ENCODE measurements around the gene CALR3.
"Not testable (repeated sequence)": the region's sequence is repeated elsewhere in the genome, so short reads cannot be mapped to it uniquely, and the experiment has no call there.

The CALR3 gene

GRCh38 chr19:16449330-16449961 lies 46.5 kb downstream of the CALR3 start:
- no peak overlapping the region for H2BK5ac ChIP-seq (ENCODE audit: low read length)
- no peak overlapping the region for H3K56ac ChIP-seq (ENCODE audit: low read length)
- no peak overlapping the region for H3K18ac ChIP-seq (ENCODE audit: low read length)
- peaks cover 23% of the 10 kb centered on the region for H3K79me2 ChIP-seq (ENCODE audit: control insufficient read depth, insufficient read depth, low read length)
- H3K27ac ChIP-seq (ENCODE audit: low read depth, low read length) = no peak overlapping the region
- no peak overlapping the region for H3K9ac ChIP-seq (ENCODE audit: low read length)
- no peak overlapping the region for H3K4me3 ChIP-seq (ENCODE audit: low read length)
- peaks cover 25% of the 10 kb centered on the region for H3K79me1 ChIP-seq (ENCODE audit: low read length)
- H3K36me3 ChIP-seq (ENCODE audit: control insufficient read depth, insufficient read depth, low read length) = no peaks in the 10 kb centered on the region
- DNase-seq = no peak
- WGBS (ENCODE audit: extremely low coverage, insufficient coverage, low lambda C conversion rate) = no CpG with 5 or more reads among the region's 6 CpGs
- H4K5ac ChIP-seq (ENCODE audit: low read length) = no peak overlapping the region
- H2BK120ac ChIP-seq (ENCODE audit: low read depth, low read length) = no peak overlapping the region
- H3K27me3 ChIP-seq (ENCODE audit: insufficient read depth, low read length, poor library complexity) = no peaks in the 10 kb centered on the region
- no peak overlapping the region for H3K4me2 ChIP-seq (ENCODE audit: low read length)
- no peak overlapping the region for H2AK5ac ChIP-seq (ENCODE audit: low read length)
- no peak overlapping the region for H3K23ac ChIP-seq (ENCODE audit: low read length)
- H4K8ac ChIP-seq (ENCODE audit: low read depth, low read length) = no peak overlapping the region
- H2BK15ac ChIP-seq (replicated peaks; ENCODE audit: low read depth) = no peak overlapping the region
- H3K4me1 ChIP-seq (ENCODE audit: control insufficient read depth, low read depth, low read length) = no peaks in the 10 kb centered on the region
- no peak overlapping the region for H3K4ac ChIP-seq (ENCODE audit: low read depth, low read length)

GRCh38 chr19:16448872-16449271 lies 47.1 kb downstream of the CALR3 start:
- not testable (repeated sequence) for DNase-seq; H3K36me3 ChIP-seq (ENCODE audit: control insufficient read depth, insufficient read depth, low read length); H2BK5ac ChIP-seq (ENCODE audit: low read length); H2AK5ac ChIP-seq (ENCODE audit: low read length); H3K4me1 ChIP-seq (ENCODE audit: control insufficient read depth, low read depth, low read length); H4K8ac ChIP-seq (ENCODE audit: low read depth, low read length); H3K27ac ChIP-seq (ENCODE audit: low read depth, low read length); H3K18ac ChIP-seq (ENCODE audit: low read length); H3K9ac ChIP-seq (ENCODE audit: low read length); H3K4me3 ChIP-seq (ENCODE audit: low read length); H4K5ac ChIP-seq (ENCODE audit: low read length); H2BK120ac ChIP-seq (ENCODE audit: low read depth, low read length); H3K27me3 ChIP-seq (ENCODE audit: insufficient read depth, low read length, poor library complexity); H2BK15ac ChIP-seq (replicated peaks; ENCODE audit: low read depth); H3K56ac ChIP-seq (ENCODE audit: low read length); H3K4me2 ChIP-seq (ENCODE audit: low read length); H3K23ac ChIP-seq (ENCODE audit: low read length); H3K4ac ChIP-seq (ENCODE audit: low read depth, low read length)
- Histone ChIP-seq H3K79me2 (ENCODE audit: control insufficient read depth, insufficient read depth, low read length) (peaks cover 26% of the 10 kb centered on the region), H3K79me1 (ENCODE audit: low read length) (peaks cover 25% of the 10 kb centered on the region)
- no CpG with 5 or more reads among the region's 3 CpGs for WGBS (ENCODE audit: extremely low coverage, insufficient coverage, low lambda C conversion rate)

DNA sequence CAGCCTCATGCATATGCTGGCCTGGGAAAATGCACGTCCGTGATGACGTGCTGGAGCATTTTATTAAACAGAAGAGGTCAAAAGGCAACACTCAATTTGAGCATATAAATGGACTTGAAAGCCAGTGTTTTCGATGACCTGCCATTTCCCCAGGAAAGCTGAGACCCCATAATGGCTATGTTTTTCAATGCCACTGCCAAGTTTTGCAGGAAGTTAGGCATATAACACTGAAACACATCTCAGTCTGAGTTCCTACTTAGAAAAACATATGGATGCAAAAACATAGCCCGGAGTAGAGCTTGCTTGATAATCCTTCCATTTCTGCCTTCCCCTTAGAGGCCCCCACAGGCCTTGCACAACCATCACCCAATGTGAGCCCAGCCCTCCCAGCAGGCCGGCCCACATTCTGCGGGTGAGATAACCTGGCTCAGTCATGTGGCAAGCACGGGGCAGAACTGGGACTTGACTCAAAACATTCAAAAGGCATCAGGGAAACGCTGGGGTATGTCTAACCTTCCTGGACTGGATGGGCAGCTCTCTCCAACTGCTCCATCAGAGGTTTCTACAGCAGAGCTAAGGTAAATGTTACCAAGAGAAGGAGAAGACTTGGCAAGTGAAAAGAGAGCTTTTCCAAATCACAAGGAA lies 49.1 kb downstream of the CALR3 start:
- no peak overlapping the region for H3K4me3 ChIP-seq (ENCODE audit: low read length)
- peaks cover 28% of the 10 kb centered on the region for H3K79me1 ChIP-seq (ENCODE audit: low read length)
- H3K9ac ChIP-seq (ENCODE audit: low read length) = no peak overlapping the region
- no peak overlapping the region for H3K18ac ChIP-seq (ENCODE audit: low read length)
- no peaks in the 10 kb centered on the region for H3K36me3 ChIP-seq (ENCODE audit: control insufficient read depth, insufficient read depth, low read length)
- no peak overlapping the region for H2BK5ac ChIP-seq (ENCODE audit: low read length)
- no peak for DNase-seq
- H2BK15ac ChIP-seq (replicated peaks; ENCODE audit: low read depth) = no peak overlapping the region
- H4K5ac ChIP-seq (ENCODE audit: low read length) = no peak overlapping the region
- H2AK5ac ChIP-seq (ENCODE audit: low read length) = no peak overlapping the region
- no CpG with 5 or more reads among the region's 9 CpGs for WGBS (ENCODE audit: extremely low coverage, insufficient coverage, low lambda C conversion rate)
- H3K79me2 ChIP-seq (ENCODE audit: control insufficient read depth, insufficient read depth, low read length) = peaks cover 26% of the 10 kb centered on the region
- H3K27ac ChIP-seq (ENCODE audit: low read depth, low read length) = no peak overlapping the region
- H3K56ac ChIP-seq (ENCODE audit: low read length) = no peak overlapping the region
- H3K23ac ChIP-seq (ENCODE audit: low read length) = no peak overlapping the region
- H3K4me1 ChIP-seq (ENCODE audit: control insufficient read depth, low read depth, low read length) = peaks cover 4% of the 10 kb centered on the region
- no peak overlapping the region for H3K4me2 ChIP-seq (ENCODE audit: low read length)
- H3K27me3 ChIP-seq (ENCODE audit: insufficient read depth, low read length, poor library complexity) = no peaks in the 10 kb centered on the region
- H4K8ac ChIP-seq (ENCODE audit: low read depth, low read length) = no peak overlapping the region
- H2BK120ac ChIP-seq (ENCODE audit: low read depth, low read length) = no peak overlapping the region
- no peak overlapping the region for H3K4ac ChIP-seq (ENCODE audit: low read depth, low read length)

GRCh38 chr19:16446108-16446723 lies 49.8 kb downstream of the CALR3 start:
- peaks cover 4% of the 10 kb centered on the region for H3K4me1 ChIP-seq (ENCODE audit: control insufficient read depth, low read depth, low read length)
- no peak overlapping the region for H3K18ac ChIP-seq (ENCODE audit: low read length)
- H4K5ac ChIP-seq (ENCODE audit: low read length) = no peak overlapping the region
- peaks cover 26% of the 10 kb centered on the region for H3K79me2 ChIP-seq (ENCODE audit: control insufficient read depth, insufficient read depth, low read length)
- peaks cover 28% of the 10 kb centered on the region for H3K79me1 ChIP-seq (ENCODE audit: low read length)
- H3K27ac ChIP-seq (ENCODE audit: low read depth, low read length) = no peak overlapping the region
- H3K36me3 ChIP-seq (ENCODE audit: control insufficient read depth, insufficient read depth, low read length) = no peaks in the 10 kb centered on the region
- no peak for DNase-seq
- H3K4ac ChIP-seq (ENCODE audit: low read depth, low read length) = no peak overlapping the region
- H3K56ac ChIP-seq (ENCODE audit: low read length) = no peak overlapping the region
- H2AK5ac ChIP-seq (ENCODE audit: low read length) = no peak overlapping the region
- H3K4me2 ChIP-seq (ENCODE audit: low read length) = no peak overlapping the region
- no peak overlapping the region for H2BK5ac ChIP-seq (ENCODE audit: low read length)
- H3K23ac ChIP-seq (ENCODE audit: low read length) = peak overlapping the region; percentile 24
- H2BK120ac ChIP-seq (ENCODE audit: low read depth, low read length) = no peak overlapping the region
- H3K27me3 ChIP-seq (ENCODE audit: insufficient read depth, low read length, poor library complexity) = no peaks in the 10 kb centered on the region
- no CpG with 5 or more reads among the region's 13 CpGs for WGBS (ENCODE audit: extremely low coverage, insufficient coverage, low lambda C conversion rate)
- H3K9ac ChIP-seq (ENCODE audit: low read length) = no peak overlapping the region
- no peak overlapping the region for H4K8ac ChIP-seq (ENCODE audit: low read depth, low read length)
- H2BK15ac ChIP-seq (replicated peaks; ENCODE audit: low read depth) = no peak overlapping the region
- no peak overlapping the region for H3K4me3 ChIP-seq (ENCODE audit: low read length)

DNA sequence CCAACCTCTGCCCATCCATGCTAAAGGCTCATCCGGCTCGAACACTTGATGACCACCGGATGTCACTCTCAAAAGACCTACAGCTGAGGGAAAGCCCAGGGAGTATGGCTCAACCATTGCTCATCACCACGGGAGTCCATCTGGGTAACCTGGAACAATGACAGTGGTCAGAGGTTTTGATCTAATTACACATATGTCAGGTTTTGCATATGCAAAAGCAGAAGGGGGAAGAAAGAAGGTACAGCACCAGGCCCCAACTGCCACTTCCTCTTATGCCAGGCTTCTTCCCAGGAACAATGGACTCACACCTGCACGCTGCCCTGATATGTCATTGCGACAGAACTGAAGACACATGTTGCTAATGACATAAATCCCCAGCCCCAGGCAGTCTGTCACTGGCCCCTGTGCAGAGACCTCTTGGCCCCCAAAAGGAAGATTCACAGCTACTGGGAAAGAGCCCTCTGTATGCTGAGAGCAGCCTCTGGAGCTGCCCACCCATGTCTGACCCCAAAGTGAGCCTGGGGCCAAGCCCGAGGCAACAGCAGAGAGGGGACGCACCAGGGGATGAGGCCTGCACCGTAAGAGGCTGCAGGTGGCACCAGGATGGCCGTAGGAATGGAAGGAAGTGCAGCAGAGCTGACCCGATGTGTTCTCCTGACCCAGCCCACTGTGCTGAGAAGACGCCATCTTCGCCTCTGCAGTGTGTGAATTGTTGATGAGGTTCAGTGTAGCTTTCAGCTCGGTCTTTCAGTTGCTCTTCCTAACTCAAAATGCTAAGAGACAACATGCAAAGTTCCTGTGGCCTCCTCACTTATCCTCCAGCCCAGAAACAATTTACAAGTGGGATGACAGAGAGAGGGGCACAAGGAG lies 50.5 kb downstream of the CALR3 start:
- peaks cover 4% of the 10 kb centered on the region for H3K4me1 ChIP-seq (ENCODE audit: control insufficient read depth, low read depth, low read length)
- DNase-seq = no peak
- peaks cover 26% of the 10 kb centered on the region for H3K79me2 ChIP-seq (ENCODE audit: control insufficient read depth, insufficient read depth, low read length)
- no peak overlapping the region for H4K8ac ChIP-seq (ENCODE audit: low read depth, low read length)
- no peak overlapping the region for H3K23ac ChIP-seq (ENCODE audit: low read length)
- no peak overlapping the region for H3K4me3 ChIP-seq (ENCODE audit: low read length)
- WGBS (ENCODE audit: extremely low coverage, insufficient coverage, low lambda C conversion rate) = no CpG with 5 or more reads among the region's 14 CpGs
- no peak overlapping the region for H3K18ac ChIP-seq (ENCODE audit: low read length)
- no peak overlapping the region for H4K5ac ChIP-seq (ENCODE audit: low read length)
- H3K56ac ChIP-seq (ENCODE audit: low read length) = no peak overlapping the region
- H3K4me2 ChIP-seq (ENCODE audit: low read length) = no peak overlapping the region
- H2BK120ac ChIP-seq (ENCODE audit: low read depth, low read length) = no peak overlapping the region
- H3K4ac ChIP-seq (ENCODE audit: low read depth, low read length) = no peak overlapping the region
- no peak overlapping the region for H2BK5ac ChIP-seq (ENCODE audit: low read length)
- no peak overlapping the region for H3K9ac ChIP-seq (ENCODE audit: low read length)
- peaks cover 28% of the 10 kb centered on the region for H3K79me1 ChIP-seq (ENCODE audit: low read length)
- H2AK5ac ChIP-seq (ENCODE audit: low read length) = no peak overlapping the region
- no peaks in the 10 kb centered on the region for H3K27me3 ChIP-seq (ENCODE audit: insufficient read depth, low read length, poor library complexity)
- H3K27ac ChIP-seq (ENCODE audit: low read depth, low read length) = no peak overlapping the region
- H3K36me3 ChIP-seq (ENCODE audit: control insufficient read depth, insufficient read depth, low read length) = no peaks in the 10 kb centered on the region
- H2BK15ac ChIP-seq (replicated peaks; ENCODE audit: low read depth) = no peak overlapping the region

Data from mesendoderm (in vitro differentiated cells).